ENCODE data around the gene BMP4.

The BMP4 gene

GRCh38 chr14:53929871-53930715 is 26.5 kb downstream of the BMP4 start:
- no peaks in the 10 kb centered on the region for H4K20me1 ChIP-seq (ENCODE audit: insufficient read depth, low read length)
- no peak overlapping the region for H3K9ac ChIP-seq (ENCODE audit: low read length)
- no peak overlapping the region for H2AFZ ChIP-seq (ENCODE audit: low read depth, low read length)
- no peaks in the 10 kb centered on the region for H3K27me3 ChIP-seq (ENCODE audit: low read depth, low read length)
- no peak overlapping the region for H3K27ac ChIP-seq (ENCODE audit: low read length)
- H3K4me1 ChIP-seq (ENCODE audit: low read length): peaks cover 4% of the 10 kb centered on the region
- TF ChIP-seq EZH2phosphoT487 (IDR thresholded peaks at IDR 0.05; ENCODE audit: low read depth): no peak
- TF ChIP-seq, protein P1, sequence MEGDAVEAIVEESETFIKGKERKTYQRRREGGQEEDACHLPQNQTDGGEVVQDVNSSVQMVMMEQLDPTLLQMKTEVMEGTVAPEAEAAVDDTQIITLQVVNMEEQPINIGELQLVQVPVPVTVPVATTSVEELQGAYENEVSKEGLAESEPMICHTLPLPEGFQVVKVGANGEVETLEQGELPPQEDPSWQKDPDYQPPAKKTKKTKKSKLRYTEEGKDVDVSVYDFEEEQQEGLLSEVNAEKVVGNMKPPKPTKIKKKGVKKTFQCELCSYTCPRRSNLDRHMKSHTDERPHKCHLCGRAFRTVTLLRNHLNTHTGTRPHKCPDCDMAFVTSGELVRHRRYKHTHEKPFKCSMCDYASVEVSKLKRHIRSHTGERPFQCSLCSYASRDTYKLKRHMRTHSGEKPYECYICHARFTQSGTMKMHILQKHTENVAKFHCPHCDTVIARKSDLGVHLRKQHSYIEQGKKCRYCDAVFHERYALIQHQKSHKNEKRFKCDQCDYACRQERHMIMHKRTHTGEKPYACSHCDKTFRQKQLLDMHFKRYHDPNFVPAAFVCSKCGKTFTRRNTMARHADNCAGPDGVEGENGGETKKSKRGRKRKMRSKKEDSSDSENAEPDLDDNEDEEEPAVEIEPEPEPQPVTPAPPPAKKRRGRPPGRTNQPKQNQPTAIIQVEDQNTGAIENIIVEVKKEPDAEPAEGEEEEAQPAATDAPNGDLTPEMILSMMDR (IDR thresholded peaks at IDR 0.05; ENCODE audit: low read depth, low read length): peak; percentile 81
- H3K36me3 ChIP-seq (replicated peaks; ENCODE audit: low read depth, low read length): no peaks in the 10 kb centered on the region
- no peak overlapping the region for H3K4me2 ChIP-seq (ENCODE audit: low read length)
- no peaks in the 10 kb centered on the region for H3K9me3 ChIP-seq (ENCODE audit: insufficient read depth, low read length)
- no peak overlapping the region for H3K4me3 ChIP-seq (ENCODE audit: low read length)
- no peaks in the 10 kb centered on the region for H3K79me2 ChIP-seq (ENCODE audit: low read length)

DNA sequence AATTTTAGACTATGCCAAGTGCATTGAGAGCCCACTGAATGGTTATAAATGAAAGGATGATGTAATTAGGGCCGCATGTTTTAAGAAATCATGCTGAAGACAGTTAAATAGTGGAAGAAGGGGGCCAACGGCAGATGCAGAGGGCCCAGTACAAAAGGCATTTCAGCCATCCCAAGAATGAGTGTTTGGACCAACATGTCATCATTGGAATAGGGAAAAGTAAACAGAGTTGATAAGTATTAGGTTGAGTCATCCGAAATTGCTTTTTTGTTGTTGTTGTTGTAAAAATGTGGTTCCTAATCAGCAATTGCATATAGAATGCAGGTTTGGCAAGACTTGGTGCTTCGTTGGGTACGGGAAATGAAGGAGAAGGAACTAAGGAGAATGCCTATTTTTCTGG is 29.5 kb downstream of the BMP4 start:
- TF ChIP-seq, protein P1 (IDR thresholded peaks at IDR 0.05; ENCODE audit: low read depth, low read length): no peak
- TF ChIP-seq EZH2phosphoT487 (IDR thresholded peaks at IDR 0.05; ENCODE audit: low read depth): no peak
- Histone ChIP-seq H3K36me3 (replicated peaks; ENCODE audit: low read depth, low read length) (no peaks in the 10 kb centered on the region), H3K4me3 (ENCODE audit: low read length) (no peak overlapping the region), H3K9ac (ENCODE audit: low read length) (no peak overlapping the region), H3K27ac (ENCODE audit: low read length) (no peak overlapping the region), H3K4me2 (ENCODE audit: low read length) (no peak overlapping the region), H2AFZ (ENCODE audit: low read depth, low read length) (no peak overlapping the region), H3K27me3 (ENCODE audit: low read depth, low read length) (no peaks in the 10 kb centered on the region), H3K79me2 (ENCODE audit: low read length) (no peaks in the 10 kb centered on the region), H4K20me1 (ENCODE audit: insufficient read depth, low read length) (no peaks in the 10 kb centered on the region), H3K4me1 (ENCODE audit: low read length) (peaks cover 12% of the 10 kb centered on the region), H3K9me3 (ENCODE audit: insufficient read depth, low read length) (no peaks in the 10 kb centered on the region)

DNA sequence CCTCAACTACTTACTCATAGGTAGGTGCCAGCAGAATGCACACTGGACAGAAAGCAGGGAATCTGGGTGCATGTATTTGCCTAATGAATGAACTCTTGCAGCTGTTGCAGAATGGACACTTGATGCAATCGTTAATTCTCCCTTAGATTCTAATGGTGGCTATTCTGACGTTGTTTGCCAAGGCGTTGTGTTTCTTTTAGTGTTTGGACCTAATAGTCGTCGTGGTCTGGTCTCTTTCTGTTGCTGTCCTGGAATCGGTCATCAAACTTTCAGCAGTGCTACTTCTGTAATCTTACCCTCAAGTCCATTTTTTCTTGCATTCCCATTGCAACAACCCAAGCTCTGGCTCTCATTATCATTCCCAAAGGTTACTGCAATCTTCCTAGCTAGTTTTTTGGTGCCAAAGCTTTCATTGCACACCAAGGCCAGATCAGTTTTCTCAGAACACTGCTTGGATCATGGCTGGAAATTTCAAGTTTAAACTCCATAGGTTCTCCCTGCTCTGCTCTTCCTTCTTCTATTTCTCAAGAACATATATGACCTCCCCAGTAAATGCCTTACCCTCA is 31.3 kb downstream of the BMP4 start:
- Histone ChIP-seq H3K4me1 (ENCODE audit: low read length) (peaks cover 12% of the 10 kb centered on the region), H3K79me2 (ENCODE audit: low read length) (no peaks in the 10 kb centered on the region), H3K4me2 (ENCODE audit: low read length) (peak overlapping the region; percentile 23), H3K4me3 (ENCODE audit: low read length) (no peak overlapping the region), H3K9me3 (ENCODE audit: insufficient read depth, low read length) (no peaks in the 10 kb centered on the region), H3K9ac (ENCODE audit: low read length) (no peak overlapping the region), H3K27ac (ENCODE audit: low read length) (no peak overlapping the region), H4K20me1 (ENCODE audit: insufficient read depth, low read length) (no peaks in the 10 kb centered on the region), H3K27me3 (ENCODE audit: low read depth, low read length) (no peaks in the 10 kb centered on the region), H2AFZ (ENCODE audit: low read depth, low read length) (no peak overlapping the region), H3K36me3 (replicated peaks; ENCODE audit: low read depth, low read length) (no peaks in the 10 kb centered on the region)
- TF ChIP-seq, protein P1 (IDR thresholded peaks at IDR 0.05; ENCODE audit: low read depth, low read length): no peak
- no peak for TF ChIP-seq EZH2phosphoT487 (IDR thresholded peaks at IDR 0.05; ENCODE audit: low read depth)

GRCh38 chr14:53924753-53925152 is 31.9 kb downstream of the BMP4 start:
- H3K4me2 ChIP-seq (ENCODE audit: low read length): peak overlapping the region; percentile 23

More at GRCh38 chr14:53924753-53925152, 31.9 kb downstream of the BMP4 start:
- TF ChIP-seq, protein P1 (IDR thresholded peaks at IDR 0.05; ENCODE audit: low read depth, low read length): no peak
- no peak for TF ChIP-seq EZH2phosphoT487 (IDR thresholded peaks at IDR 0.05; ENCODE audit: low read depth)
- H3K36me3 ChIP-seq (replicated peaks; ENCODE audit: low read depth, low read length): no peaks in the 10 kb centered on the region
- no peaks in the 10 kb centered on the region for H4K20me1 ChIP-seq (ENCODE audit: insufficient read depth, low read length)
- no peaks in the 10 kb centered on the region for H3K27me3 ChIP-seq (ENCODE audit: low read depth, low read length)
- no peak overlapping the region for H3K27ac ChIP-seq (ENCODE audit: low read length)
- no peak overlapping the region for H3K9ac ChIP-seq (ENCODE audit: low read length)
- H3K4me1 ChIP-seq (ENCODE audit: low read length): peaks cover 12% of the 10 kb centered on the region
- no peak overlapping the region for H2AFZ ChIP-seq (ENCODE audit: low read depth, low read length)
- H3K4me3 ChIP-seq (ENCODE audit: low read length): no peak overlapping the region
- no peaks in the 10 kb centered on the region for H3K79me2 ChIP-seq (ENCODE audit: low read length)
- H3K9me3 ChIP-seq (ENCODE audit: insufficient read depth, low read length): no peaks in the 10 kb centered on the region

All from OCI-LY3 (cell line).